Measurements from ENCODE around the gene ANTXR1. TPM values are rescaled to one million over a fixed set of nuclear protein-coding genes. Genes with fewer than 3 reads are reported as not detected.

ANTXR1 gene
- total RNA-seq, 1 experiment from 2014 or later: 48.3 TPM

DNA sequence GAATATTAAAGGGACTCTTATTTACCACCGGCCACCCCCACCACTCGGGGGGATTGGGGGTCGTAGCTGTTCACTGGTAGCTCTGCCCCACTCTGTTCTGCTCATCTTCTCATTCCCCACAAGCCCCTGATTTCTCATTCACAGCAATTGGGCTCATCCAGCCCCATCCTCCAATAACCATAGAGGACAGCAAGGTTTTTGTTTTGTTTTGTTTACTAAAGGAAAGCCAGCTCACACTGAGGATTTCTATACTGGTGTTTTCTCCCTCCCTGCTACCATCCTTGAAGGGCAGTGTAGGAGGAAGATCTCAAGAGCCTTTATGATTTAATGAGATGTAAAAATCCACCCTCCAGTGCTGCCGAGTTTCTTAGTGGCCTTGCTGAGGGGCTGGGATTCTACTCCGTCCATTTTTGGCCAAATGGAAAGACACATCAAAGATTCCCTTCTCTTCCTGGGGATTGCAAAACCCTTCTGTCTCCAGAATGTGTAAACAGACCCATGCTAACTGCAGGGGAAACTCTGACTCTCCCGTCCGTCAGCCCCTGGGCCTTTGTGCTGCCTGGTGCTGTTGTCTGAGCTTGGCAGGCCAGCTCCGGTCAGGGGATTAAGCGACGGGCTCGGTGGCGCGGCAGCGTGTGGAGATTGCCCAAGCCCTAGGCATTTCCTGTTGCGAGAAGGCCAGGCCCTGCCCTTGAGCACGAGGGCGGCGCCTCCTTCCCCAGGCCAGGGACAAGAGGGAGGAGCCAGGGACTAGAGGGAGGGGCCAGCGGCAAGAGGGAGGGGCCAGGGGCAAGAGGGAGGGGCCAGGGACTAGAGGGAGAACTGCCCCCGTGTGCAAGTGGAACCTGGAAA, 165.0 kb downstream of the ANTXR1 start:
- TF ChIP-seq, protein P1, sequence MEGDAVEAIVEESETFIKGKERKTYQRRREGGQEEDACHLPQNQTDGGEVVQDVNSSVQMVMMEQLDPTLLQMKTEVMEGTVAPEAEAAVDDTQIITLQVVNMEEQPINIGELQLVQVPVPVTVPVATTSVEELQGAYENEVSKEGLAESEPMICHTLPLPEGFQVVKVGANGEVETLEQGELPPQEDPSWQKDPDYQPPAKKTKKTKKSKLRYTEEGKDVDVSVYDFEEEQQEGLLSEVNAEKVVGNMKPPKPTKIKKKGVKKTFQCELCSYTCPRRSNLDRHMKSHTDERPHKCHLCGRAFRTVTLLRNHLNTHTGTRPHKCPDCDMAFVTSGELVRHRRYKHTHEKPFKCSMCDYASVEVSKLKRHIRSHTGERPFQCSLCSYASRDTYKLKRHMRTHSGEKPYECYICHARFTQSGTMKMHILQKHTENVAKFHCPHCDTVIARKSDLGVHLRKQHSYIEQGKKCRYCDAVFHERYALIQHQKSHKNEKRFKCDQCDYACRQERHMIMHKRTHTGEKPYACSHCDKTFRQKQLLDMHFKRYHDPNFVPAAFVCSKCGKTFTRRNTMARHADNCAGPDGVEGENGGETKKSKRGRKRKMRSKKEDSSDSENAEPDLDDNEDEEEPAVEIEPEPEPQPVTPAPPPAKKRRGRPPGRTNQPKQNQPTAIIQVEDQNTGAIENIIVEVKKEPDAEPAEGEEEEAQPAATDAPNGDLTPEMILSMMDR (conservative IDR thresholded peaks at IDR 0.05): no peak
- TF ChIP-seq EZH2 (IDR thresholded peaks at IDR 0.05; ENCODE audit: low read depth): no peak
- POLR2A ChIA-PET (ENCODE audit: unreplicated experiment): interaction anchor here (0.5 to 0.7 kb wide), 3 partner anchors 15 to 926 kb away, joined by 3 to 10 read pairs (median 5); partner anchors contain the start of gene PPP3R1
- Histone ChIP-seq H3K36me3 (ENCODE audit: low read depth) (no peaks in the 10 kb centered on the region), H3K79me2 (ENCODE audit: low read depth) (no peaks in the 10 kb centered on the region), H3K4me2 (peak overlapping the region; percentile 65), H2AFZ (peak overlapping the region; percentile 64; the same call in 1 of the 2 replicates), H3K4me1 (replicated peaks; ENCODE audit: insufficient read depth) (peaks cover 15% of the 10 kb centered on the region), H4K20me1 (ENCODE audit: insufficient read depth) (no peaks in the 10 kb centered on the region), H3F3A (ENCODE audit: insufficient read depth, low read depth) (peaks cover 8% of the 10 kb centered on the region; the same call in 1 of the 2 replicates), H3K27me3 (ENCODE audit: insufficient read depth, low read depth) (no peaks in the 10 kb centered on the region), H3K4me3 (peak overlapping the region; percentile 1; the same call in 1 of the 2 replicates), H3K9me3 (ENCODE audit: insufficient read depth, low read depth) (no peaks in the 10 kb centered on the region), H3K9me2 (ENCODE audit: insufficient read depth) (no peaks in the 10 kb centered on the region), H3K27ac (peak overlapping the region; percentile 55)
- peak; percentile 68 to 84 for DNase-seq
- intact Hi-C loops (cut with micrococcal nuclease; ENCODE audit: unreplicated experiment): loop anchor here (2.0 kb wide), 1 partner anchor 15 kb away; no protein-coding TSS in a partner anchor
- CTCF ChIA-PET: no interaction called here
- BruUV-seq (replicated peaks): TSS peak; percentile 57

GRCh38 chr2:69178756-69179155, 165.8 kb downstream of the ANTXR1 start:
- intact Hi-C loops (cut with micrococcal nuclease; ENCODE audit: unreplicated experiment): loop anchor here (2.0 kb wide), 1 partner anchor 16 kb away; no protein-coding TSS in a partner anchor
- TF ChIP-seq, protein P1 (conservative IDR thresholded peaks at IDR 0.05): no peak
- TF ChIP-seq EZH2 (IDR thresholded peaks at IDR 0.05; ENCODE audit: low read depth): no peak
- no peaks in the 10 kb centered on the region for H4K20me1 ChIP-seq (ENCODE audit: insufficient read depth)

GRCh38 chr2:69180227-69180626, 167.2 kb downstream of the ANTXR1 start:
- H3K4me1 ChIP-seq (replicated peaks; ENCODE audit: insufficient read depth): peaks cover 15% of the 10 kb centered on the region
- H3F3A ChIP-seq (ENCODE audit: insufficient read depth, low read depth): peaks cover 8% of the 10 kb centered on the region; the same call in 1 of the 2 replicates
- no peak overlapping the region for H3K4me3 ChIP-seq
- no TSS peak for BruUV-seq (replicated peaks)
- no peaks in the 10 kb centered on the region for H3K9me2 ChIP-seq (ENCODE audit: insufficient read depth)
- intact Hi-C loops (cut with micrococcal nuclease; ENCODE audit: unreplicated experiment): no loop called here
- ChIA-PET POLR2A (ENCODE audit: unreplicated experiment) (interaction anchor here (0.6 kb wide), 1 partner anchor 92 kb away, joined by 8 read pairs; no protein-coding TSS in a partner anchor), CTCF (no interaction called here)
- H3K79me2 ChIP-seq (ENCODE audit: low read depth): no peaks in the 10 kb centered on the region
- H3K27me3 ChIP-seq (ENCODE audit: insufficient read depth, low read depth): no peaks in the 10 kb centered on the region
- no peak overlapping the region for H2AFZ ChIP-seq
- no peak overlapping the region for H3K4me2 ChIP-seq
- H3K9me3 ChIP-seq (ENCODE audit: insufficient read depth, low read depth): no peaks in the 10 kb centered on the region
- no peaks in the 10 kb centered on the region for H3K36me3 ChIP-seq (ENCODE audit: low read depth)
- H3K27ac ChIP-seq: no peak overlapping the region
- DNase-seq: no peak
- H4K20me1 ChIP-seq (ENCODE audit: insufficient read depth): no peaks in the 10 kb centered on the region
- TF ChIP-seq, protein P1 (conservative IDR thresholded peaks at IDR 0.05): no peak
- TF ChIP-seq EZH2 (IDR thresholded peaks at IDR 0.05; ENCODE audit: low read depth): no peak

More at GRCh38 chr2:69178756-69179155, 165.8 kb downstream of the ANTXR1 start:
- Histone ChIP-seq H3K27me3 (ENCODE audit: insufficient read depth, low read depth) (no peaks in the 10 kb centered on the region), H3K9me3 (ENCODE audit: insufficient read depth, low read depth) (no peaks in the 10 kb centered on the region), H3K4me2 (no peak overlapping the region), H3F3A (ENCODE audit: insufficient read depth, low read depth) (peaks cover 8% of the 10 kb centered on the region; the same call in 1 of the 2 replicates), H3K79me2 (ENCODE audit: low read depth) (no peaks in the 10 kb centered on the region), H3K4me1 (replicated peaks; ENCODE audit: insufficient read depth) (peaks cover 15% of the 10 kb centered on the region), H3K36me3 (ENCODE audit: low read depth) (no peaks in the 10 kb centered on the region), H2AFZ (no peak overlapping the region), H3K9me2 (ENCODE audit: insufficient read depth) (no peaks in the 10 kb centered on the region), H3K4me3 (no peak overlapping the region), H3K27ac (no peak overlapping the region)
- POLR2A ChIA-PET (ENCODE audit: unreplicated experiment): interaction anchor here (0.7 kb wide), 1 partner anchor 16 kb away, joined by 10 read pairs; no protein-coding TSS in a partner anchor
- CTCF ChIA-PET: no interaction called here
- BruUV-seq (replicated peaks): no TSS peak
- no peak for DNase-seq
